Neutrophil (primary cell): ENCODE measurements around the gene RPS19.
A peak's percentile ranks its signal among the peaks of the same experiment; 100 is the strongest.
"Not testable (repeated sequence)": the region's sequence is repeated elsewhere in the genome, so short reads cannot be mapped to it uniquely, and the experiment has no call there.

Experiments used
- H3K27ac ChIP-seq: fragments of 200-600 bp; sonication (generic); 2 replicates; pipeline ENCODE4 v1.5.1; 2016; ENCODE audit warnings: mild to moderate bottlenecking, moderate library complexity
- H3K27me3 ChIP-seq: fragments of 200-600 bp; sonication (generic); 2 replicates; pipeline ENCODE4 v1.6.0; 2016; ENCODE audit warnings: mild to moderate bottlenecking
- H3K36me3 ChIP-seq: fragments of 200-600 bp; sonication (generic); 2 replicates; pipeline ENCODE4 v1.5.1; 2017
- H3K4me1 ChIP-seq, 2 experiments: fragments of 200-600 bp in 1 of 2; sonication (generic) in 1 of 2; 1 replicate in 1 of 2; 2 replicates in 1 of 2; pipeline versions ENCODE4 v1.5.1 to v1.6.1; 2013 to 2016; ENCODE audit warnings: low read depth in 1 of 2, low read length in 1 of 2, mild to moderate bottlenecking in 1 of 2, moderate library complexity in 1 of 2; ENCODE audit not compliant: control insufficient read depth in 1 of 2, insufficient read depth in 1 of 2
- H3K4me3 ChIP-seq, 2 experiments: fragments of 200-600 bp in 1 of 2; sonication (generic) in 1 of 2; 1 replicate in 1 of 2; 2 replicates in 1 of 2; pipeline ENCODE4 v1.5.1; 2013 to 2016; ENCODE audit warnings: low read depth in 1 of 2, low read length in 1 of 2, mild to moderate bottlenecking in 1 of 2, moderate library complexity in 1 of 2
- H3K9me3 ChIP-seq: fragments of 200-600 bp; sonication (generic); 2 replicates; pipeline ENCODE4 v1.5.1; 2016
- TF ChIP-seq, protein P1 (sequence below): fragments of 200-600 bp; sonication (generic); IDR thresholded peaks from 2 replicates; pipeline ENCODE4 v1.5.1; 2016; ENCODE audit warnings: antibody characterized with exemption

The RPS19 gene

DNA sequence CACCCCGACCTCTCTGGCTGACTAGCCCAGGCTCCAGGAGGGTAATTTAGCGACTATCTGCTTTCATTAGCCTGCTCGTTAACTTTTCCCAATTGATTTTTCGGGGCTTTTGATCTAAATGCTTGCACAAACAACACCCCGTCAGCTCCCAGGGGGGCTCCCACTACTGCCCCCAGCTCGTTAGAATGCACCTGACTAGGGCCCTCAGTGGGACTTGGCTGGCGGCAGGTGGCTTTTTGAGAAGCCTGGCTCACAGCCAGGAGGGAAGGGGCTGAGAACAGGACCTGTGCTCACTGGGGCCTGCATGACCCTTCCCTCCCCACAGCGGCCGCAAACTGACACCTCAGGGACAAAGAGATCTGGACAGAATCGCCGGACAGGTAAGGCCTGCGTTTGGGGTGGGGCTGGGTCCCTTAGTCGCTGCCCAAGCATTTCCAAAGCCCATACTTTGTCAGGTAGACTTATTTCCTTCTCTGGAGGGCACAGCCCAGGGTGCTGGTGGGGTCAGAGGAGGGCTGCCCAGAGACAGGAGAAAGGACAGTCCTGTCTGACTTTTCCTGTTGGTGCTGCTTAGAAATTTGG is 9.4 kb downstream of the RPS19 start:
- Histone ChIP-seq H3K4me1 (peaks cover 49 to 54% of the 10 kb centered on the region in 2 experiments), H3K9me3 (no peaks in the 10 kb centered on the region), H3K36me3 (peaks cover 3% of the 10 kb centered on the region), H3K27me3 (no peaks in the 10 kb centered on the region), H3K4me3 (no peak overlapping the region), H3K27ac (peak overlapping the region; percentile 56)
- TF ChIP-seq, protein P1, sequence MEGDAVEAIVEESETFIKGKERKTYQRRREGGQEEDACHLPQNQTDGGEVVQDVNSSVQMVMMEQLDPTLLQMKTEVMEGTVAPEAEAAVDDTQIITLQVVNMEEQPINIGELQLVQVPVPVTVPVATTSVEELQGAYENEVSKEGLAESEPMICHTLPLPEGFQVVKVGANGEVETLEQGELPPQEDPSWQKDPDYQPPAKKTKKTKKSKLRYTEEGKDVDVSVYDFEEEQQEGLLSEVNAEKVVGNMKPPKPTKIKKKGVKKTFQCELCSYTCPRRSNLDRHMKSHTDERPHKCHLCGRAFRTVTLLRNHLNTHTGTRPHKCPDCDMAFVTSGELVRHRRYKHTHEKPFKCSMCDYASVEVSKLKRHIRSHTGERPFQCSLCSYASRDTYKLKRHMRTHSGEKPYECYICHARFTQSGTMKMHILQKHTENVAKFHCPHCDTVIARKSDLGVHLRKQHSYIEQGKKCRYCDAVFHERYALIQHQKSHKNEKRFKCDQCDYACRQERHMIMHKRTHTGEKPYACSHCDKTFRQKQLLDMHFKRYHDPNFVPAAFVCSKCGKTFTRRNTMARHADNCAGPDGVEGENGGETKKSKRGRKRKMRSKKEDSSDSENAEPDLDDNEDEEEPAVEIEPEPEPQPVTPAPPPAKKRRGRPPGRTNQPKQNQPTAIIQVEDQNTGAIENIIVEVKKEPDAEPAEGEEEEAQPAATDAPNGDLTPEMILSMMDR: no peak

DNA sequence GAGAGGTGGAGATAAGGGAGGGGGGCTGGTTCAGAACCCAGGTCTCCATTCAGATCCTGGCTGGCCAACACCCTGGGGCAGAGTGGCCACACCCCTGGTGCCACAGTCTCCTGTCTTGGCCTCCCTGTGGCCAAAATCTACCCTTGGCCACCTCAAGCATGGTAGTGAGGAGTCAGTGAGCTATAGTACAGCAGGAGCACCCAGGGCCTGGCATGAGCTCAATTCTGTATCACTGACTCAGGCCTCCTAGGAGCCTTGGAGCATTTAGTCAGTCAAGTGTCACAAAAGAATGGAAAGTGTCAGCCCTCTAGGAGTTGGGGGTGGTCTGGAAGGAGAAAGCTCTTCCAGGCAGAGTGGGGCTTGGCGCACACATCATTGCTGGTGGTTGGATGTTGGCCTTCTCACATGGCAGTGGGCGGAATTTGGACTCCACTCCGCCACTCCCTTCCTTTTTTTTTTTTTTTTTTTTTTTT is 10.4 kb downstream of the RPS19 start:
- TF ChIP-seq, protein P1: no peak
- no peaks in the 10 kb centered on the region for H3K27me3 ChIP-seq
- H3K9me3 ChIP-seq: no peaks in the 10 kb centered on the region
- no peak overlapping the region for H3K4me3 ChIP-seq
- no peaks in the 10 kb centered on the region for H3K36me3 ChIP-seq
- peaks cover 49 to 56% of the 10 kb centered on the region in 2 experiments for H3K4me1 ChIP-seq
- H3K27ac ChIP-seq: peak overlapping the region; percentile 56

DNA sequence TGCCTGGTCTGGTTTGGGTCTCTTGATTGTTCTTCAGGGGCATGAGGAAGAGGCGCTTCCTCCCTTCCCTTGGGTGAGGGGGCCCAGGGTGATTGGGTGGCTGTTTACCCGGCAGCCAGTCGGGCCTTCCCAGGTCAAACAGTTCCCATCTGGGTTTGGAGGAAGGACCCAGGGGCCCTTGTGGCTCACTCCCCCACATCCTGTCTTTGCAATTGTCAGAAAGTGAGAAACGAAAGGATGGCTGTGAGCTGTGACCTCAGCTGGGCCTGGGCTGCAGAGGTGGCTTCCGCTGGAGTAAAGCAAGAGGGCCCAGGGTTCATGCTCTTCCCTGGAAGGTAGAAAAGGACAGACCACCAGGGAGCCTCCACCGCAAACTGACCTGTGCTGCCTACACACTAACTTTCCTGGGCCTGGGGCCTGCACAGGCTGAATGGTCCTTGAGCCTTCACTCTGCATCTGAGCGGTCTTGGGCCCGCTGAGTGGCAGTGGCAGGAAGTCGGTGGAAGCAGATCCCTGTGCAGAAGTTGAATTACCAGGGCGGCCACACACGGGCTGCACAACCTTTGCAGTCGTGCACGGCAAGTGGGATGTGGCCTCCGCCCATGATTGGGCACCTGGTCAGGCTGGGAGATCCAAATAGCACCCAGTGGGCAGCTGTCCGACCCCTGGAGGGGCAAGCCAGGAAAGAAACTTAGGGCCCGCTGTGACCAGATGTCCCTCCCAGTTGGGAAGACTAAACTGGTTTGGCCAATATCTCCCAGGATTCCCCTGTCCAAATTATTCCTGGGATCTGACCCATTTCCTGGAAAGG is 11.7 kb downstream of the RPS19 start:
- no peaks in the 10 kb centered on the region for H3K9me3 ChIP-seq
- H3K4me1 ChIP-seq: peaks cover 54 to 61% of the 10 kb centered on the region in 2 experiments
- TF ChIP-seq, protein P1: no peak
- peak overlapping the region; percentile 80 for H3K27ac ChIP-seq
- no peaks in the 10 kb centered on the region for H3K27me3 ChIP-seq
- H3K4me3 ChIP-seq: peak overlapping the region; percentile 1 to 15
- no peaks in the 10 kb centered on the region for H3K36me3 ChIP-seq

DNA sequence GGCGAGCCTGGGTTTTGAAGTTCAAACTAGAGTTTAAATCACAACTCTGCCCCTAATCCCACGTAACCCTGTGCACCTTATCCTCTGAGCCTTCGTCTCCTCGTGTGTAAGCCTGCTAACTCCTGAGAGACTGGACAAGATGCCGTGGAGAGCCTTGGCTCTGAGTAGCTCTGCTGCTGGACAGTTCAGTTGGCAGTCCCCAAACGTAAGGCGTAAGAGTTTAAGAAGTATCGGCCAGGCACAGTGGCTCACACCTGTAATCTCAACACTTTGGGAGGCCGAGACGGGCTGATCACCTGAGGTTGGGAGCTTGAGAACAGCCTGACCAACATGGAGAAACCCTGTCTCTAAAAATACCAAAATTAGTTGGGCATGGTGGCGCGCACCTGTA is 12.3 kb downstream of the RPS19 start:
- peak overlapping the region; percentile 80 for H3K27ac ChIP-seq

DNA sequence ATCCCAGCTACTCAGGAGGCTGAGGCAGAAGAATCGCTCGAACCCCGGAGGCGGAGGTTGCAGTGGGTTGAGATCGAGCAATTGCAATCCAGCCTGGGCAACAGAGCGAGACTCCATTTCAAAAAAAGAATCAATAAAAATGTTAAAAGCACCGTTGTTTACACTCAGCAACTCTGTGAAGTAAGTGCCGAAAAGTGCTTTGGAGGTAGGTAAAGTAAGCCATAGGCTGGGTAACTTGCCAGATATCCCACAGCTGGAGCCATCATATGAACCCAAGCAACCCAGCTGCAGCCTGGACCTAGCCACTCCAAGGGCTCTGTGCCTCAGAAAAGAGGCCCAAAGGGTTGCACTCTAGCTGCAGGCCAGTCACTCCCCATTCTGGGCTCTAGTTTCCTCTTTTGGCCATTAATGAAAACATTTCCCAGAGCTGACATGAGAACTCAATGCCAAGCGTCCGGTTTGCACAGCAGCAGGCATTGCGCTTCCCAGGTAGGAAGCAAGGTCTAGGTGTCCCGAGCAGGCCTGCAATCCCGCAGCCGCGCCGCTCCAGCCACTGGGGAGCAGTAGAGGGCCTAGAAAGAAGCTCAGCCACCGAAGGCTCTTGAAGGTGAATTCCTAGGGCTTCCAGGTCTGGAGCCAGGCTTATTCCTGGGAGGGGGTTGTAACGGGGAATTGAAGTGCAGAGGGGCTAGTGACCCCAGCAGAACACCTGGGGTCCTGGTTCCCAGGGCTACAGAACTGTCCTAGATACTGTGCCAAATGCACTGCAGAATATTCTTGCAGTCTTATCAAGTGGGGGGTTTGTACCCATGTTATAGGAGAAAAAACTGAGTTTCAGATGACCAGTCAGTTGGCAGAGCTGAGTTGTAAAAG is 13.0 kb downstream of the RPS19 start:
- Histone ChIP-seq H3K36me3 (no peaks in the 10 kb centered on the region), H3K27me3 (no peaks in the 10 kb centered on the region), H3K27ac (peak overlapping the region; percentile 80), H3K4me1 (peaks cover 64 to 68% of the 10 kb centered on the region in 2 experiments), H3K9me3 (no peaks in the 10 kb centered on the region), H3K4me3 (peak overlapping the region in 1 of 2 experiments; percentile 1)
- TF ChIP-seq, protein P1: peak; percentile 81

More for the DNA sequence above, 12.3 kb downstream of the RPS19 start:
- TF ChIP-seq, protein P1: no peak
- H3K9me3 ChIP-seq: no peaks in the 10 kb centered on the region
- H3K4me1 ChIP-seq: peaks cover 57 to 62% of the 10 kb centered on the region in 2 experiments
- peak overlapping the region; percentile 1 to 15 for H3K4me3 ChIP-seq
- no peaks in the 10 kb centered on the region for H3K36me3 ChIP-seq
- H3K27me3 ChIP-seq: no peaks in the 10 kb centered on the region

DNA sequence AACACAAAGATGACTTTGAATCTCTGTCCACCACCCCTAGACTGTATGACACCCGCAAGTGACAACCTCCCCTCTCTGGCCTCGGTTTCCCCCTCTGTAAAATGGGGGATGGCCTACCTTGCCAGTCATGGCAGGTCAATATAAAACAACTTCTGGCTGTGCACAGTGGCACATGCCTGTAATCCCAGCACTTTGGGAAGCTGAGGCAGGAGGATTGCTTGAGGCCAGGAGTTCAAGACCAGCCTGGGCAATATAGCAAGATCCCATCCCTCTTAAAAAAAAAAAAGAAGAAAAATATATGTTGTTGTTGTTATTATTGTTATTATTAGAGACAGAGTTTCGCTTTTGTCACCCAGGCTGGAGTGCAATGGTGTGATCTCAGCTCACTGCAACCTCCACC is 15.9 kb downstream of the RPS19 start:
- Histone ChIP-seq H3K4me1 (peaks cover 82 to 84% of the 10 kb centered on the region in 2 experiments), H3K27ac (peak overlapping the region; percentile 25)
- not testable (repeated sequence) for H3K36me3 ChIP-seq, H3K4me3 ChIP-seq, H3K9me3 ChIP-seq, H3K27me3 ChIP-seq
